Activated T-helper 17 cell treated with anti-CD3 and anti-CD28 coated beads, Interleukin-2, amount 50 U/mL, for 72 hours (primary cell): Measurements from ENCODE around the gene ZNF385B. TPM values are rescaled to one million over a fixed set of nuclear protein-coding genes. Genes with fewer than 3 reads are reported as not detected.

Source experiments
- ATAC-seq: fragments of 150-1000 bp; cut with Tn5 transposase; replicated peaks from 2 replicates; pipeline ENCODE4 v1.10.0; 2021; ENCODE audit warnings: mild to moderate bottlenecking, moderate library complexity
- H3K27ac Mint-ChIP-seq: one replicate; pipeline ENCODE4 v1.8.0; 2022; ENCODE audit warnings: mixed read lengths
- H3K27me3 Mint-ChIP-seq: one replicate; pipeline ENCODE4 v1.8.0; 2022; ENCODE audit warnings: mixed read lengths
- H3K36me3 Mint-ChIP-seq: one replicate; pipeline ENCODE4 v1.8.0; 2022; ENCODE audit warnings: low read depth, mild to moderate bottlenecking, mixed read lengths
- H3K4me1 Mint-ChIP-seq: one replicate; pipeline ENCODE4 v1.8.0; 2022; ENCODE audit warnings: mixed read lengths
- H3K4me3 Mint-ChIP-seq: one replicate; pipeline ENCODE4 v1.8.0; 2022; ENCODE audit warnings: mild to moderate bottlenecking, mixed read lengths
- H3K9me3 Mint-ChIP-seq: one replicate; pipeline ENCODE4 v1.8.0; 2022; ENCODE audit warnings: mixed read lengths
- total RNA-seq, 2 donors: library from RNA; stranded (reverse); gene quantifications; one replicate each; pipeline ENCODE4 v1.2.3, GENCODE V29; 2022

The ZNF385B gene
- total RNA-seq, 2 donors from 2014 or later, result not detected

DNA sequence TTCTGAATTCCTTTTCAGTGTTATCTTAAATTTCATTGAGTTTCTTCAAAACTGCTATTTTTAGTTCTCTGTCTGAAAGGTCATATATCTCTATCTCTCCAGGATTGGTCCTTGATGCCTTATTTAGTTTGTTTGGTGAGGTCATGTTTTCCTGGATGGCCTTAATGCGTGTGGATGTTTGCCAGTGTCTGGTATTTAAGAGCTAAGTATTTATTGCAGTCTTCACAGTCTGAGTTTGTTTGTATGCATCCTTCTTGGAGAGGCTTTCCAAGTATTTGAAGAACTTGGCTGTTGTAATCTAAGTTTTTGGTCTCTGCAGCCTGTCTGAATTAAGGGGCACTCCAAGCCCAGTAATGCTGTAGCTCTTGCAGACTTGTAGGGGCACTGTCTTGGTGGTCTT lies 249.3 kb downstream of the ZNF385B start:
- Mint-ChIP-seq H3K27me3 (peaks cover 3% of the 10 kb centered on the region), H3K4me3 (no peak overlapping the region), H3K4me1 (no peaks in the 10 kb centered on the region), H3K9me3 (peaks cover 4% of the 10 kb centered on the region), H3K36me3 (no peaks in the 10 kb centered on the region), H3K27ac (no peak overlapping the region)
- no peak for ATAC-seq

DNA sequence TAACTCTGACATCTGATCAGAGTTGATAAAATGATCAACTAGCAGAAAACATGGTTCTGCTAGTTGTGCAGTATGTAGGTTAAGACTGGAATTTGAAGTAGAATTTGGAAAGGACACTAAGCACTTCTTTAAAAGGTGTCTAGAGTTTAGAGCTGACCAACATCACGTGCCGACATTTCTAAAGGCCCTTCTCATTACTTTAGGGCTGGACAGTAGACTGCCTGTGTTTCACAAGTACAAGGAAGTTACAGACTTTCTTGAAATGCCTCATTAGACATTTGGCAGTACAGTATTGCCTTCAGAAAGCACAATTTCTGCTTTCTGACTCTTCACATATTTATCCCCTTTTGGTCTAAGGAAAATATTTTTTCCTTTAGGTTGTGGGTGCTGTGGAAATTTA lies 255.3 kb downstream of the ZNF385B start:
- Mint-ChIP-seq H3K4me1 (no peaks in the 10 kb centered on the region), H3K4me3 (no peak overlapping the region), H3K36me3 (no peaks in the 10 kb centered on the region), H3K27me3 (no peaks in the 10 kb centered on the region), H3K9me3 (peaks cover 4% of the 10 kb centered on the region), H3K27ac (no peak overlapping the region)
- ATAC-seq, result no peak

DNA sequence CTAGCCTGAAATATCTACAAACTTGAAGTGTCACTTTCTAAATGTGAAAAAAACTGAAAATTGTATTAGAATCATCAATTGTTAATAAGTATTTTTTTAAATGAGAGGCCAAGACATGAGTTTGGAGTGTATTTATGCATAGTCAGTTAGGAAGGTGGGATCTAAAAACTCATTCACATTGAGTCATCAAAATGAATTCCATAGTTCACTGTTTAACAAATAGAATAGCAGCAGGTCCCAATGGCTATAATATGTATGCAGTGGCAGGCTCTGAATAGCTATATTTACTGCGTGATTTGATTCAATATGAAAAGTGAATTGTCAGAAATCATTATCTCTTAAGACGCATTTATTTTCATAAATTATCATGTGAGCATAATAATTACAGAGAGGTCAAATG lies 256.1 kb downstream of the ZNF385B start:
- H3K27me3 Mint-ChIP-seq, result no peaks in the 10 kb centered on the region
- no peak overlapping the region for H3K4me3 Mint-ChIP-seq
- H3K36me3 Mint-ChIP-seq, result no peaks in the 10 kb centered on the region
- ATAC-seq, result no peak
- no peaks in the 10 kb centered on the region for H3K4me1 Mint-ChIP-seq
- no peak overlapping the region for H3K27ac Mint-ChIP-seq
- peaks cover 4% of the 10 kb centered on the region for H3K9me3 Mint-ChIP-seq

DNA sequence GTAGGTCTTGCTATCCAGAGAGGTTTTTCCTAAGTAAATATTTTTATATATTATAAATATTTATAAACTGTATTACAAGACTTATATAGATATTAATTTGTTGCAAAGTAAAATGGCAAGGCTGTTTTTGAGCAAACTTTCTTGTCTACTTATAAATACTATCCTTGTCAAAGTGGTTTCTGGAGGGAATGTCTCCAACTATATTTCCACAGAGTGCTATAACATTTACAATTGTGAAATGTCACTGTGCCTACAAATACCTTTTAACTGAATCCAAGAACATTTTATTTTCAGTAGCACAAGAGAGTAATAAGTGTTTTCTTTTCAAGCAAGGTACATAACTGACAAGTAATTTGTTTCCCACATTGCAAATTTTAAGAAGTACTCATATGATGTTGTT lies 256.8 kb downstream of the ZNF385B start:
- Mint-ChIP-seq H3K27me3 (no peaks in the 10 kb centered on the region), H3K36me3 (no peaks in the 10 kb centered on the region), H3K4me1 (no peaks in the 10 kb centered on the region), H3K4me3 (no peak overlapping the region), H3K27ac (no peak overlapping the region), H3K9me3 (peaks cover 4% of the 10 kb centered on the region)
- ATAC-seq, result no peak

DNA sequence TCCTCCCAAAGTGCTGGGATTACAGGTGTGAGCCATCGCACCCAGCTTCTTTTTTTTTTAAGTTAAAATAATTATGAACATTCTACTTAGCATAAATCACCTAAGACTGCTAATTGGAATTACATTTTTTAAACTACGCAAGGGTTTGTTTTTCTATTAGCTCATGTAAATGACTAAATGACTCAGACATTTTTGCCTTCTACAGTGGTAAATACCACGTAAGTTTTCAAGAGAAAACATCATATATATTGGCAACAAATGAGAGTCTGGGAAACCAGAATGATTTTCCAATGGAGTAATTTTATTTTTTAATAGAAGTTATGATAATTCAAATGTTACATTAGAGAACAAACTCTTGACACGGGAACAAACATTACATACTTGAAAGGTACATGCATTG lies 259.0 kb downstream of the ZNF385B start:
- H3K36me3 Mint-ChIP-seq, result no peaks in the 10 kb centered on the region

DNA sequence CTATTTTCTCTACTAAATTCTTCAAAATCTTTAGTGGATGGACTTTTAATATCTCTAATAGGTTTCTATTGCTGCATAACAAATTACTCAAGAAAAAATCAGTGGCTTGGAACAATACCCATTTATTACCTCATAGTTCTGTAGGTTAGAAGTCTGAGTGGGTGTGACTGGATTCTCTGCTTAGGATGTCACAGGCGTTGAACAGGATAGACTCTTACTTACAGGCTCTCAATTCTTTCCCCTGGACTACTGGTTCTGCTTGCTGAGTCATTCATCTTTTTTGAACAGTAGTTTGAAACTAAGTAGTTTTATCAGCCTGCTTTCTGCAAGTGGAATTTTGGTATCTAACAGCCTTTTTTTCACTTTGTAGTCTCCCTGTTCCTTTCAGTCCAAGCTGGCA lies 265.4 kb downstream of the ZNF385B start:
- no peak overlapping the region for H3K4me3 Mint-ChIP-seq
- no peaks in the 10 kb centered on the region for H3K4me1 Mint-ChIP-seq
- no peak for ATAC-seq
- H3K27me3 Mint-ChIP-seq, result no peaks in the 10 kb centered on the region
- H3K36me3 Mint-ChIP-seq, result no peaks in the 10 kb centered on the region
- H3K9me3 Mint-ChIP-seq, result no peaks in the 10 kb centered on the region
- no peak overlapping the region for H3K27ac Mint-ChIP-seq

More for the DNA sequence above, 259.0 kb downstream of the ZNF385B start:
- Mint-ChIP-seq H3K27me3 (no peaks in the 10 kb centered on the region), H3K27ac (no peak overlapping the region), H3K4me1 (no peaks in the 10 kb centered on the region), H3K4me3 (no peak overlapping the region), H3K9me3 (no peaks in the 10 kb centered on the region)
- no peak for ATAC-seq

DNA sequence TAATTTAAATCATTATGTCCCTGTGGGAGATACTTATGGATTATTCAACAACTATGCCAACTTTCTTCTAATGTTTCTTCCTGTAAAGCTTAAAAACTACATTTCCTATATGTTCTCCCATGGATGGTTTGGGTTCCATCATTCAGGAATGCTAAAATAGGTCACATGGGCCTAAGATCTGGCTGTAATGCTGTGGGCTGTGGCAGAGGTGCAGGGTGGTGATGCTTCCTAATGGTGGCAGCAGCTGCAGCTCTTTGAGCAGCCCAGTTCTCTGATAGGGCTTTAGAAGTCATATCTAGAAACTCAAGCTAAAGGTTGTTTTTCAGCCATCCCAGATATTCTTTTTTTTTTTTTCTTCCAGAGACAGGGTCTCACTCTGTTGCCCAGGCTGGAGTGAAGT lies 266.1 kb downstream of the ZNF385B start:
- H3K27ac Mint-ChIP-seq, result no peak overlapping the region

DNA sequence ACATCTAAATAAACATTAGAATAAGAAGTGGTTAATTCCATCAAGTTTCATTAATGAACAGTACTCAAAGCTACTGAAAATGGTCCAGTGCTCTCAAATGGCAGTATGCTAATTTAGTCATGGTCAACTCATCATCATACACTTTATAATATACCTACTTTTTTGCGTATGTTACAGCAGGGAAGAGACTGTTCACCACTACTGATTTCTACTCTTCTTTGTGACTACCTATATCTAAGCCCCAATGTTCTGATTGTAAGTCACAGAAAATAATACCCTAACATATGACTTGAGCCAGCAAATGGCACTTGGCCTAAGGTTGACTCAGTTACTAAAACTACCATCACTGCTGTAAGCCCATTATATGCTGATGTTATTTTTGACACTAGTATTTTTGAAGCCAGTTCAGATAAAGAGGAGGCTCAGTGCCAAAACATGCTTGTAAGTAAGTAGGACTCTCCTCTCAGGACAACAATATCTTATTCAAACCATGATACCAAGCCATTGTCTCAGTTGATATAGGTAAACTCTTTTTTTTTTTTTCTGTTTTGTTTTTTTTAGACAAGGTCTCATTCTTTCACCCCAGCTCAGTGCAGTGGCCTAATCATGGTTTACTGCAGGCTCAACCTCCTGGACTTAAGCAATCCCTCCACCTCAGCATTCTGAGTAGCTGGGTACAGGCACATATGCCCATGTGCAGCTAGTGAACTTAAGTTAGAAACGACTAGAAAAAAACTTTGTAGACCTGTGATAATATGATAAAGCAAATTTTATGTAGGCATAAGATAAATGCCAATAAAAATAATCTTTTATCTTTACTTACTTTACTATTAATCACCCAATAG lies 266.9 kb downstream of the ZNF385B start:
- ATAC-seq, result no peak
- H3K9me3 Mint-ChIP-seq, result no peaks in the 10 kb centered on the region
- H3K27me3 Mint-ChIP-seq, result peaks cover 3% of the 10 kb centered on the region

More for the DNA sequence above, 266.1 kb downstream of the ZNF385B start:
- Mint-ChIP-seq H3K36me3 (no peaks in the 10 kb centered on the region), H3K27me3 (peaks cover 3% of the 10 kb centered on the region), H3K4me1 (no peaks in the 10 kb centered on the region), H3K4me3 (no peak overlapping the region), H3K9me3 (no peaks in the 10 kb centered on the region)
- no peak for ATAC-seq

DNA sequence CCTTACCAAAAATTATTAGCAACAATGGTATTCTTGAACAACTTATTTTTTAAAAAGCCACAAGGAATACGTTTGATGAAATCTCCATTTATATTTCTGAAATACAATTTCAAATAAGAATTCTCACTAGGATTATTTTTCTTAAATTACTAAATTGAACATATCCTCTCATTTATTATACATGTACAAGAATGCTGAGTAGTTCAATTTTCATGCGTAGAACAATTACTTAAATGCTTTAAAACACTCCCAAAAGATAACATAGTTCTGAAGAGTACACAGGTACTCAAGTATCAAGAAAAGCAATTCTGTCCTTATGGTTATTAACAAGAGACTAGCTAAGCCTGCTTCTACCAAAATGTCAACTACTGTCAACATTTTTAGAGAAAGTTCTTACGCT lies 268.1 kb downstream of the ZNF385B start:
- peaks cover 3% of the 10 kb centered on the region for H3K27me3 Mint-ChIP-seq
- H3K36me3 Mint-ChIP-seq, result no peaks in the 10 kb centered on the region
- H3K4me3 Mint-ChIP-seq, result no peak overlapping the region
- H3K9me3 Mint-ChIP-seq, result no peaks in the 10 kb centered on the region
- H3K27ac Mint-ChIP-seq, result no peak overlapping the region
- ATAC-seq, result no peak
- no peaks in the 10 kb centered on the region for H3K4me1 Mint-ChIP-seq

More for the DNA sequence above, 266.9 kb downstream of the ZNF385B start:
- Mint-ChIP-seq H3K36me3 (no peaks in the 10 kb centered on the region), H3K27ac (no peak overlapping the region), H3K4me1 (no peaks in the 10 kb centered on the region), H3K4me3 (no peak overlapping the region)

DNA sequence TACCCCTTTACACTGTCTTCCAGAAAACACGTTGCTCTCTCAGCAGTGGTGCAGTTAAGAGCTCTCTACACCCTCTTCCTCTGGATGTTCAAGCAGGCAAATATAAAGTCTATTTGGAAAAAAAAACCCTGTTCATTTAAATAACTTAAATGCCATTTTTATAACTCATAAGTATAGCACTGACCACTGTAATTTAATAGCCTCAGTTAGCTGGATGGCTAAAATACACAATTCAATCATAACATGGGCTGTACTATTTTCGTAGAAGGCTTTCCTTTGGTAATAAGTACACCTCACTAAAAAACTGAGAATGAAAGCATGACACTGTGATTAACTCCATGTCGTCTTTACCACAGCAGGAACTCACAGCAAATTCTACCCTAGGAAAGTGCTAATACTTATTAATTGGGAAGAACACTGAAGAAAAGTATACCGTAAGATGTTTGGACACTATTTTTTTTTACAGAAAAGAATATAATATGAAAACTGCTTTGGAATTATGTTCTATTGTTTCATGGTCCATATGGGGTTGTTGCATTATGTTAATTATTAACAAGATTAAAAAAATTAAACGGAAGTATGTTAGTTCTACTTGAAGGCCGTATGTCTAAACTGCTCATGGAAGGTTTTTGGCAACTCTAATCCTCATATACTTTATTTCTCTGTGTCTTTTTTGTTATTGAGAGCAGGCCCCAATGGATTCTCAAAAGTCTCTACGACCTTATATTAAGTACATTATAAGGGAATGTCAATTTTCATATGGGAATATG lies 269.1 kb downstream of the ZNF385B start:
- H3K9me3 Mint-ChIP-seq, result no peaks in the 10 kb centered on the region
- no peak overlapping the region for H3K4me3 Mint-ChIP-seq
- peaks cover 3% of the 10 kb centered on the region for H3K27me3 Mint-ChIP-seq
- H3K36me3 Mint-ChIP-seq, result no peaks in the 10 kb centered on the region
- no peak overlapping the region for H3K27ac Mint-ChIP-seq
- H3K4me1 Mint-ChIP-seq, result no peaks in the 10 kb centered on the region
- no peak for ATAC-seq

DNA sequence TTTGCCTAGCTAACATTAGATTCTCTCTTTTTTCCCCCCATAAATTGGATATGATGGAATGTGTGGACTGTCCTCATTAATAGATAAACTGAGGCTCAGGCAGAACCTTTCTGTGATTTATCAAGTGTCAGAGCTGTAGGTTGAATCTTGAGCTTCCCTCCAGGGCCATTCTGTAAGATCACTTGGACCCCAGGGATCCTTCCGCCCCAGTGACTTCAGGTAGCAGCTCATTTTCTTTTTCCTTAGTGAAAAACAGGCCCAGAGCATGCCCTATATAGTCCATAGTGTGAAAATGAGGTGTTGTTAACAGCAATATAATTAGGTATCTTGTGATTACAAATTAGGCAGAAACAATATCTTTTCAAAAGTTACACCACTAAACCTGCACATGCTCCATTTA lies 269.7 kb downstream of the ZNF385B start:
- H3K36me3 Mint-ChIP-seq, result no peaks in the 10 kb centered on the region
- H3K4me1 Mint-ChIP-seq, result no peaks in the 10 kb centered on the region
- ATAC-seq, result no peak
- H3K27ac Mint-ChIP-seq, result no peak overlapping the region
- peaks cover 3% of the 10 kb centered on the region for H3K27me3 Mint-ChIP-seq
- H3K9me3 Mint-ChIP-seq, result no peaks in the 10 kb centered on the region
- H3K4me3 Mint-ChIP-seq, result no peak overlapping the region

DNA sequence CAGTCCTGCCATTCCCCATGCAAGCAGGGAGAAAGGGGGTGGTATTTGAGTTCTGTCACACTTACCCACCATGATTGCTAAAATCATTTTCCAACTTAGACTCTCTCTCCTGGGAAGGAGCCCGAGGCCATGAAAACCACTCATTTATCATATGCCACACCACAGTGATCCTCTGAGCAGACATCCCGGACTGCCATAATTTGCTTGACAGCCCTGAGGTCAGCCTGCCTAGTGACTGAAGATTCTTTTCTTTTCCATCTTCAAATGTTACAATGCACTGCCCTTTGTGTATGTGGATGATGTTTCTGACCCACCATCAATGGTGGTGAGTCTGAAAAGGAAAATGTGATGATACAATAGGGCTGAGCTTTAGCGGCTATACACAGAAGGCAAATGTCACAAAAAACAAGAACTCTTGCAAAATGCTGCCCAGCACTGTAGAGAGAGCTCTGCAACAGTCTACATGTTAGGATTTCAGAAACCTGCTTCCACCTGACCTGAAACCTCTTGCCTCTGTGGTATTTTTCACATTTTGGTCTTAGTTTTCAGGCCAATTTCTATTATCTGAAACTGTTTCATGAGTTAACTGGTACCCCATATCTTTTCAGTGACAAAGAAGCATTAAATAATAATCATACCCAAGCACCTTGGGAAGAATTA lies 272.8 kb downstream of the ZNF385B start:
- ATAC-seq, result no peak
- no peaks in the 10 kb centered on the region for H3K9me3 Mint-ChIP-seq

DNA sequence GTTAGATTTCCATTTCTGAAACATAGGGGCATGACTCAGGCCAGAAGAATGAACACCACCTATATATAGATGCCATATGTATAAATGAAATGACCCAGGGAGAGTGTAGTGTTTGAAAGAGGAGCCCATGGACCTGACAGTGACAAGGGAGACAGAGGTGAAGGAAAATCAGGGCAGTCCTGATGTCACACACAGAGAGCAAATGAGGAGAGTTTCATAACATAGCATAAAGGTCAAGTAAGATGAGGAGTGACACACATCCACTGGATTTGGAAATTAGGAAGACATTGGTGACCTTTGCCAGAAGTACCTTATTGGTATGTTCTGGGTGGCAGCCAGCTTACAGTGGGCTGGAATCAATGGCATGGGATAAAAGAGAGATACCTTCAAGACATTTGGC lies 276.7 kb downstream of the ZNF385B start:
- no peaks in the 10 kb centered on the region for H3K9me3 Mint-ChIP-seq
- no peaks in the 10 kb centered on the region for H3K36me3 Mint-ChIP-seq
- H3K27me3 Mint-ChIP-seq, result no peaks in the 10 kb centered on the region
- H3K4me1 Mint-ChIP-seq, result no peaks in the 10 kb centered on the region
- H3K27ac Mint-ChIP-seq, result no peak overlapping the region
- no peak for ATAC-seq
- H3K4me3 Mint-ChIP-seq, result no peak overlapping the region

More for the DNA sequence above, 272.8 kb downstream of the ZNF385B start:
- H3K27me3 Mint-ChIP-seq, result peaks cover 3% of the 10 kb centered on the region
- H3K4me3 Mint-ChIP-seq, result no peak overlapping the region
- no peak overlapping the region for H3K27ac Mint-ChIP-seq
- H3K36me3 Mint-ChIP-seq, result no peaks in the 10 kb centered on the region
- no peaks in the 10 kb centered on the region for H3K4me1 Mint-ChIP-seq

DNA sequence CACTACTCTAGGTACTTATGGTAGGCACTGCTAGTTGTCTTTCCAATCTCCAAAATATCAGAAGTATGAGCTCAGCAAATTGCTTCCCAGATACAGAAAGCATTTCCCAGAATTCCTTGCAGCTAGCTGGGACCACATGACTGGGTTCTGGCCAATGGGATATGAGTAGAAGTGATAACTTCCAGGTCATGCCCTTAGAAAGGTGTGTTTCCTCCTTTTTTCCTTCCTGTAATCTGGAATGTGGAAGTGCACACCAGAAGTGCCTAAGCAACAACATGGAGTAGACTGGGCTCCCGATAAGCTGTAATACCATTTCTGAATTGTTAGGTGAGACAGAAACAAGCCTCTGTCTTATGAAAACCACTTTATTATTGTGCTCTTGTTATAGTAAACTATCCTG lies 279.8 kb downstream of the ZNF385B start:
- no peak overlapping the region for H3K4me3 Mint-ChIP-seq
- H3K4me1 Mint-ChIP-seq, result no peaks in the 10 kb centered on the region
- no peaks in the 10 kb centered on the region for H3K9me3 Mint-ChIP-seq
- H3K36me3 Mint-ChIP-seq, result no peaks in the 10 kb centered on the region
- no peak for ATAC-seq
- no peak overlapping the region for H3K27ac Mint-ChIP-seq
- no peaks in the 10 kb centered on the region for H3K27me3 Mint-ChIP-seq
